Raji (cell line): ENCODE results near the gene CALU.

Experiments
- POLR2A ChIP-seq: IDR thresholded peaks from 2 replicates; pipeline ENCODE4 v1.6.1; 2011; ENCODE audit warnings: low read depth, low read length, control low read depth; ENCODE audit not compliant: insufficient read depth

Gene CALU

DNA sequence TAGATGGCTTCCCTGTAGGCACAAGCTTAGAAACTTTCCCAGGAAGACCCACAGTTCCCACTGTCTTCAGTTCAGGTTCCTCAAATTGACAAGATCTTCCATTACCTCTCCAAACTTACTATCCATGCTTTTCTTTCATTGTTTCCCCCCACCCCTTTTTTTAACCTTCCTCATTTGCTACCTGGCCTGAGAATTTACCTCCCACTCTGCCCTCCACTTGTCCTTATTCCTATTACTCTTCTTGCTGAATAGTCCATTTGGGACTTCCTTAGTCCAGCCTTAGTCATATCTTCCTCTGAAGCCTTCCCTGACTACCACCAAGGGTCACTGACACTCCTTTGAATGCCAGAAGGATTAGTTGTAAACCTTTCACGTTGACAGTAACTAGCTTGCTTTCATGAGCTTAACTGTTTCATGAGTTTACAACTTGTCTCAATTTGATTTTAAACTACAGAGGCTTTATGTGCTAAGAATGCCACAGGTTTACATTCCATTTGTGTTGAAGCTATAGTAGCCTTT is 1.2 kb upstream of the CALU start:
- TF ChIP-seq POLR2A: no peak

DNA sequence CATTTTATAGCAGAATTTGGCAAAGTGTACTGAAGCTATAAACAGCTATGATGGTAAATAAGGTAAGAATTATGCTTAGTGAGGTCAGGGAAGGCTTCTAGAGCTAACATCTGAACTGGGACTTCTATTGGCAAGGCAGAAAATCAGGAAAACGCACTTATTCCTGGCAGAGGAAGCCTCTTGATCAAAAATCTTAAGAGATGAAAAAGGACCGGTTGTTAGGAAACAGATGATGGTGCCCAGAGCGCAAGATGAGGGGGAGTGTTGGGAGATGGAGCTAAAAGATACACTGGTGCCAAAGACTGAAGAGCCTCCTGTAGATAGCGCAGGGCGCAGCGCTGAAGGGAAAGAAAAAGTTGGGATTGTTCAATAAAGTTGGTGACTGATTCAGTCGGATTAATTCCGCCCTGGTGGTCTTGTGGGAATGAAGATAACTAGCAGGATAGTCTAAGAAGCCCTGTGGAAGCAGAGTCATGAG is 550 bp upstream of the CALU start:
- no peak for TF ChIP-seq POLR2A

DNA sequence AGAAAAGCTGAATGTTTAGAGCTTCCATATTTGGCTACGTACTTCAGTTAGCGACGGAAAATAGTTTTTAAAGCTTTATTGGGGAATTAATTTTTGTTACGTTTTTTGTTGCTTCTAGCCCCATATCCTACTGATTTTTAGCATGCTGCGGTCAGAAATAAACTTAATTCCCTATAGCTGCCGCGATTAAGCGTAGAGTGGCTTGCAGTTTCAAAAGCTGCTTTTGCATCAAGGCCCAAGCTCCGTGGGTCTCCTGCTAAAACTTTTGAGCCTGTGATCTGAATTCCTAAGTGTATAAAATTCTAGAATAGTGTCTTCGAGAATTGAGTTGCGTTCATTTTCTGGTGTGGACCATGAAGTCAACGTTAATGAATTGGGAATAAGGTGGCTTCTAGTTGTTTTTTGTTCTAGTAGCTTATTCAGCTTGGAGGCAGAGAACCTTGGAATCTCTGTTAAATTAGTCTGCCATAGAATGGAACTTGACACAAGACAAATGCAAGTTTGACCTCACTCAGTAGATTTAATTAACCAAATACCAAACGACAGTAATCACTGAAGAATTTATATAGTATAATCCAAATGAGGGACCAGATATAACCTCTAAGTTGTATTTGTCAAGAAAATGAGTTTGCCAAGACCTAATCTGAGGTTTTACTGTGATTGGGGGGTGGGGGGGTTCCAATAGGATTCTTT is 977 bp downstream of the CALU start:
- TF ChIP-seq POLR2A: no peak

DNA sequence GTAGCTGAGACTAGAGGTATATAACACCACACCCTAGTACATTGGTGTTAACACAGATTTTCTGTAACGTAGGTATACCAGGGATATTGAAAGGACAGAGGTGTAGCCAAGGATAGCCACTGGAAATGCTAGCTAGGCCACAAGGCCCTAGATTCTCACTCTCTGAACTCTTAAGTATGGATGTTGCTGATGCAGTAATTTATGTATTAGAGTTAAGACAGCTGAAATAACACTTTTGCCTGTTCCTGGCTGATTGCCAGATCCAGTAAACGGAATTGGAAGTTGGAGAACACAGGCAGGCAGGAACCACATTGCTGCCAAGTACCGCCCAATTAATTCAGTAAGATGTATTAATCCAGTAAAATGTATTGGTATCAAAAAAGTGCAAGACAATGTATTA is 1.8 kb downstream of the CALU start:
- TF ChIP-seq POLR2A: no peak

DNA sequence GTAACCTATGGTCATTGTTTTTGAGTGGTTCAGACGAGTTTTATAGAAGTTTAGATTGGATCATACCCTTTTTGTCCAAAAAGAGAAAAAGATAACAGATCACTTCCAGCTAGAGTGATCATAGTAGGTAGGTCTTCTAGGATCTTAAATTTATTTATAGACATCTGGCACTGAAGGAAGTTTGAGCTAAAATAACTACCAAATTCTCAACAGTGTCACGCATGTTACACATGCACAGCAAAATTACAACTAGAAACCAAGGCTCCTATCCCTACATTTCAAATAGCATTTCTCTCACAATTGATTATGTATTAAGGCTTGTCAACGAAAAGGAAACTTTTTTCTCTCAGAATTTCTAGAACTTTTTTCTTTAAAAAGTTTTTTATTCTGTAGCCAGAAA is 2.3 kb downstream of the CALU start:
- TF ChIP-seq POLR2A: no peak

DNA sequence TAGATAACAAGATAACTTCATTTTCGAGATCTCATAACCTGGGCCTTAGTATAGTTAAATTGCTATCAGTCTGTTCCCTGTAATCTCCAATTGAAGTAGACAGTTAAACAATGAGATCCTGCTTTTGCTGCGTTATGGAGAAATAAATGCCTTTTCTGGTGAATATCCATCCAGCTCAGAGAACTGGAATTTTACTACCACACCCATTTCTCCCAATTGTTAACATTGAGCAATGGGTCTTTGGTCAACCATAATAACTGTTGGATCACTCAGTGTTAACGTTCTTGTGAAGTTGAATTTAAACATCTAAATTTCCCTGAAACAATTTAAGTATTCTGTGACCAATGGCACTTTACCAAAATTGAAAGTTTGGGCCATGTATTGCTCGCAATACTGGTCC is 3.0 kb downstream of the CALU start:
- TF ChIP-seq POLR2A: no peak

DNA sequence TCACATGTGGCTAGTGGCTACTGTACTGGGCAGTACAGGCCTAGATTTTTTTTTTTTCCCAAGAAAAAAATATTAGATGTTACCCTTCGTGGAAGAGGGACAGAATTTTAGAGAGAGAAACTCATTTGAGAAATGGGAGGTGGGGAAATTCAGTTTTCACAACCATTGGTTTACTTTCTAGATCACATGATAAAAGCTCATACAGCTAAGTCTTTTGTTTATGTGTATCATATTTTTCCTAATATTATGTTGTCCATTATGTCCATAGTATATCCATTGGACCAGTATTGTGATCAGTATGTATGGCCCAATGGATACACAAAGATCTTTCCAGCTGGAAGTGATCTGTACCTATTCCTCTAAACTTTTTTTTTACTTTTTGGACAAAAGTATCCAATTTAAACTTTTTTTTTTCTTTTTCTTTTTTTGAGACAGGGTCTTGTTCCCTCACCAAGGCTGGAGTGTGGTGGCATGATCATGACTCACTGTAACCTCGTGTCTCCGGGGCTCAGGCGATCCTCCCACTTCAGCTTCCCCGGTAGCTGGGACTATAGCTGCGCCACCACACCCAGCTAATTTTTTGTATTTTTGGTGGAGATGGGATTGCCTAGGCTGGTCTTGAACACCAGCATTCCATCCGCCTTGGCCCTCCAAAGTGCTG is 4.1 kb downstream of the CALU start:
- TF ChIP-seq POLR2A: no peak

DNA sequence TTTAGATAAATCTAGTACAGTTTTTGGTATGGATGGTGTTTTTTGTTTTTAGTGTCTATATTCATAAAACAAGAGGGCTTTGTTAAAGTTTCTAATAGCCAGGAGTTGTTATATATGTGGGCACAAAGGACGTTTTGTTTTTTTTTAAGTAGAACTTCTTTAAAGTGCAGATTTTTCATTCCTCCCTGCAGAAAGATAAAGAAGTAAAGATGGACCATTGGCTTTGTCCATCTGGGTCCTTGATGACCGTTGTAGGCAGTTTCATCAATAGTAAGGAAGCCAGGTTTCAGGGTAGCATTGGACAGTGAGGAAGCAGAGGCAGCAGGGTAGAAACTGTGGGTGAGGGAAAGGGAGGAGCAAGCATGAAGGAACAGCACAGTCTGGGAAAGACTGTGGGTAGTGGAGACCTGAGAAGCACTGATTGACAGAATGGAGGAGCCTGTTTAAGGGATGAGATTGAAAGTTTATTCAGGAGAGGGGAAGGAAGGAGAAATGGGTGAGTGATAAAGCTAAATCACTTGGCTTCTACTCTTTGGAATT is 5.3 kb downstream of the CALU start:
- no peak for TF ChIP-seq POLR2A

DNA sequence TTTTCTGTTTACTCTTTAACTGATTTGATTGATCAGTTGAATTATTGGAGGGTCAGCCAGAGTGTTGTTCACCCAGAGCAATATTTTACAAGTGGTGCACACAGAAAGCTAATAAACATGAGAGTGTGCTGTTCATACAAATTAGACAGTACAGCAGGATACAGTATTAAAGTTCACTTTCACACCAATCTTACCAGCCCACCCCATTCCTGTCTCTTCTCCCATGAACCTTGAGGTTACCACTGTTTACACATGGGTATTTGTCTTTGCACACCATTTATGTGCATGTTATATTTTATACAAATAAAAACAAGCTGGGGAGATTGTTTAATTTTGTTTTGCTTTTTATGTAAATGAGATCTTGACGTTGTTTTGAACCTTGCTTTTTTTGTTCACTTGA is 6.5 kb downstream of the CALU start:
- no peak for TF ChIP-seq POLR2A

DNA sequence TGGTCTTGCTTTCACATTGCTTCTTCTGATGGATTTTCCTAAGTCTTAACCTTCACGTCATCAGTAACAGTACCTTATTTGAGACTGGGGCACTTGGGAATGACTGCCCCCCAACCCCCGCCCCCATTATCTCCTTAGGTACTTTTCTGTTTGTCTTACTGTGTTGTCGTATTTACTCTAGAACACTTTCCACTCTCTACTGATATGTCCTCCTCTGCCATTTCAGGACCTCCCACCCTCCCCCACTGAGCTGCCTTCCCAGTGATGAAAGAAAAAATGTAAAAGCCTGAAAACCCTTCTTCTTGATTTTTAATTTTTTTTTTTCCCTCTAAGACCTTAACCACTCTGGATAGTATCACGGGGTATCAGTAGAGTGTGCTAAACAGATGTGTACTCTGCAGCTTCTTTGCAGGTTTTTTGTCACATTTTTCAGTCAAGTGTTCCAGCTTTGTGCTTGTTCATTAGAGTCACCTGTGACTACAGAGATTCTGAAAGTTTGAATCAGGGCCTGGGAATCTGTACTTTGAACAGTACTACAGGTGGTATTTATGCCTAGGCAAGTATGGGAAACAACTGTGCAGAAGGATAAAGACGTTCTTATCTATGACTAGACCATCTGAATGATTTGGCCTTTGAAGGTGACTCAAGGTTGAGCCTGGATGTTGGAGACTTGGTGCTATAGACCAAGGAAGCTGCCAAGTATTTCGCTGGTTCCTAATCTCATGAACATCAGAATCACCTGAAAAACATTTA is 8.3 kb downstream of the CALU start:
- no peak for TF ChIP-seq POLR2A

DNA sequence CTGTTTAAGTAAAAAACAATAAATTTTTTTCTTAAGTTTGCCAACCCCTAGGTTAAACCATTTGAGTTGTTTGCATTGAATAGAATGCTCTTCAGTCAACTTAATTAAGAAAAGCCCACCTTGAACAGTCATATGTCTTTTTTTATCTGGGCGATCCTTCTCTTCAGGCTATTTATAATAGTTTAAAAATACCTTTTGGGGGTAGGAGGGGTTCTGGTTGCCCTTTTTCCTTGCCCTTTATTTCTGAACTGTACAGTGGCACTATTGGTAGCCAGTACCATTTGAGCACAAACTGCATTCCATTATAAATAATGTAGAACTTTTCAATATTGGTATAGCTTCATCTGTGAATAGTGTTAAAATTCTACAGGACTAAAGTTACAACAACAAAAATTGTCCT is 13.1 kb downstream of the CALU start:
- TF ChIP-seq POLR2A: no peak

DNA sequence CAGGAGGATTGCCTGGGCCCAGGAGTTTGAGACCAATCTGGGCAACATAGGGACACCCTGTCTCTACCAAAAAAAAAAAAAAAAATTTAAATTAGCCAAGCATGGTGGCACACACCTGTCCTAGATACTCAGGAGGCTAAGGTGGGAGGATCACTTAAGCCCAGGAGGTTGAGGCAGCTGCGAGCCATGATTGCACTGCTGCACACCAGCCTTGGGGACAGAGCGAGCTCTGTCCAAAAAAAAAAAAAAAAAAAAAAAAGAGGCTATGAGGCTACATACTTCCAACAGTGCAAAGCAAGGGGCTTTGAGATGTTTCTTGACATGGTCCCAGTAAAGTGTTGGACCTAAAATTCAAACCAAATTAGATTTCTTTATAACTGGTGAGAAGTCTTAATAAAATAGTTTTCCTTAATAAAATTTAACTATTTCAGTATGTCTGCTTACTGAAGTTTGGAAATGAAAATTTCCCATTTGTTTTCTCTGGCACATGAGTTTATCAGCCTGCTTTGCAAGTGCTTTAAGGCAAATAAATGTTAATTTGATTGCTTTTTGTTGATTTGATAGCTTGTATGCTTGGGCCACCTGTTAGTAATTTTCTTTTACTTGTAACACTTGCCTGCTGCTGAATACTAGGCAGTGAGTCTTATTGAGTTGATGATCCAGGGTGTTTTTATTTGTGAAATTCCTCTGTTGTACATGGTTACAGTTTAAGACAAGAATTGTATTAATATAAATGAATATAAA is 16.1 kb downstream of the CALU start:
- no peak for TF ChIP-seq POLR2A

DNA sequence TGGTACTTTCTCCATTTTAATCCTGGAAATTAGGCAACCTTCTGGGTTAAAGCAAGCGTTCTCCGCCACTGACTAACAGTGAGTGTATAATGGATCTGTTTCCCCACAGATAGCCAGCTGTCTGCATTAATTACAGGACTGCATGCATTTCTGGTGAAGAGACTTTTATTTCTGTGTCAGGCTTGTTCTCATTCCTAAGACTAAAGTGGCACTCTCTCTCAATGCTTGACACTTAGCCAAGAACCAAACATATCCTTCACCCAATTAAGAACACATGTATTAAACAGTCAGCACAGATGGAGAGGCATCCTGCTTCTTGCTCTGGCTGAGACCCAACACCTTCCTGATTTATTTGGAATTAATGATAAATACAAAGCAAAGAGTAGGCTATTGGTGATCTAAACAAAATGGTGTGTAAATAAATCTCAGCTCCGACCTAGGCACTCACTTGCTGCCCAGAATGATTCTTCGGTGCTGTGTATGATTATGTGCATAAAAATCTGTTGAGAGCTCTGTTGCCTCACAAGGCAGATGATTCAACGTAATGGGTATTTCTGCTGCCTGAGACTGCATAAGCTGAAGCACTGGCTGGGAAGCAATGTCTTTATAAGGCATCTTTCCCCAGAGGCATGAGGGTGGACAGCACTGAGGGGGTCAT is 16.8 kb downstream of the CALU start:
- TF ChIP-seq POLR2A: no peak

DNA sequence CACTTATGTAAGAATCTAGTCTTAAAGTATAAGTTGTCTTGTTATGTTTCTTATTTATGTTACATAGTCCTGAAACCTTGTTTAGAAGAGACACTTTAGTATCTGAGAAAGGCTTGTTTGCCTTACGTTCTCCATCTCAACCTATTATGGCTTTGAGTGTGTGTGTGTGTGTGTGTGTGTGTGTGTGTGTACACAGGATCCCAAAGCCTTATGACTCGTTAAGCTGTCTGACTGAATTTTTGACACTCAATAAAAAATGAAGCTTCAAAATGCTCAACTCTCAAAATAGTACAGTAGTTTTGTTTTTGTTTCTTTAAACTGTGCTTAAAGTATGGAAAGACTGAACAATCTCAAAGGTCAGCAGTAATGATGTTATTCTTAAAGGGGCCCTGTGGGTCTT is 18.0 kb downstream of the CALU start:
- no peak for TF ChIP-seq POLR2A
